Neural crest cell (in vitro differentiated cells): ENCODE data around the gene GGT5. TPM values are rescaled to one million over a fixed set of nuclear protein-coding genes. Genes with fewer than 3 reads are reported as not detected.
"Not testable (repeated sequence)": the region's sequence is repeated elsewhere in the genome, so short reads cannot be mapped to it uniquely, and the experiment has no call there.

Experiments
- DNase-seq: peaks from one replicate; pipeline ENCODE4 v3.0.0; 2021; ENCODE audit warnings: low read depth, mixed read lengths, low spot score
- H3K27ac Mint-ChIP-seq: one replicate; pipeline ENCODE4 v1.8.0; 2021; ENCODE audit warnings: mild to moderate bottlenecking, mixed read lengths; ENCODE audit not compliant: unreplicated experiment
- H3K27me3 Mint-ChIP-seq: 2 replicates; pipeline ENCODE4 v1.8.0; 2021; ENCODE audit warnings: low read depth, mild to moderate bottlenecking, mixed read lengths
- H3K36me3 Mint-ChIP-seq: 2 replicates; pipeline ENCODE4 v1.8.0; 2021; ENCODE audit warnings: low read depth, mild to moderate bottlenecking, mixed read lengths
- H3K4me1 Mint-ChIP-seq: 2 replicates; pipeline ENCODE4 v1.8.0; 2021; ENCODE audit warnings: mixed read lengths
- H3K4me3 Mint-ChIP-seq: one replicate; pipeline ENCODE4 v1.8.0; 2021; ENCODE audit warnings: mild to moderate bottlenecking, mixed read lengths
- H3K9me3 Mint-ChIP-seq: 2 replicates; pipeline ENCODE4 v1.8.0; 2021; ENCODE audit warnings: mixed read lengths
- CTCF ChIP-seq: fragments of 200-600 bp; sonication (generic); conservative IDR thresholded peaks from 2 replicates; pipeline ENCODE4 v1.5.0; 2021; ENCODE audit warnings: antibody characterized with exemption, mild to moderate bottlenecking
- total RNA-seq: library from RNA; stranded (reverse); gene quantifications from 2 replicates; pipeline ENCODE4 v1.2.1, GENCODE V29; 2021

The GGT5 gene
- total RNA-seq, 1 donor from 2014 or later = 0.56 TPM

- peaks cover 41% of the 10 kb centered on the region for H3K4me1 Mint-ChIP-seq
- TF ChIP-seq CTCF = no peak
- no peaks in the 10 kb centered on the region for H3K9me3 Mint-ChIP-seq
- DNase-seq = no peak
- H3K27ac Mint-ChIP-seq = peak overlapping the region; percentile 93
- H3K27me3 Mint-ChIP-seq = no peaks in the 10 kb centered on the region
- H3K36me3 Mint-ChIP-seq = peaks cover 2% of the 10 kb centered on the region
- H3K4me3 Mint-ChIP-seq = peak overlapping the region; percentile 92
These were observed 26.5 kb upstream of the GGT5 start for GRCh38 chr22:24271386-24271854.

GRCh38 chr22:24270556-24271385 lies 25.9 kb upstream of the GGT5 start, which contains the start of gene SPECC1L:
SPECC1L (plus strand) TSS chr22:24270831; CDS start chr22:24302232, 31,401 bp downstream.
- H3K4me3 Mint-ChIP-seq = peak within 1 kb of the TSS; percentile 92
- TF ChIP-seq CTCF = no peak

GRCh38 chr22:24266495-24266894 lies 21.6 kb upstream of the GGT5 start:
- peak overlapping the region; percentile 33 for H3K4me3 Mint-ChIP-seq
- peaks cover 33% of the 10 kb centered on the region for H3K4me1 Mint-ChIP-seq
- DNase-seq, H3K27ac Mint-ChIP-seq, H3K9me3 Mint-ChIP-seq, H3K27me3 Mint-ChIP-seq, H3K36me3 Mint-ChIP-seq: not testable (repeated sequence)

More at GRCh38 chr22:24270556-24271385, 25.9 kb upstream of the GGT5 start, which contains the start of gene SPECC1L:
- no peaks in the 10 kb centered on the region for H3K9me3 Mint-ChIP-seq
- peak within 1 kb of the TSS; percentile 95 for H3K27ac Mint-ChIP-seq
- peaks cover 2% of the 10 kb centered on the region for H3K36me3 Mint-ChIP-seq
- H3K4me1 Mint-ChIP-seq = peaks cover 45% of the 10 kb centered on the region
- no peaks in the 10 kb centered on the region for H3K27me3 Mint-ChIP-seq
- peak; percentile 91 for DNase-seq

- H3K27ac Mint-ChIP-seq = no peak overlapping the region
- H3K9me3 Mint-ChIP-seq = no peaks in the 10 kb centered on the region
- no peak overlapping the region for H3K4me3 Mint-ChIP-seq
- H3K27me3 Mint-ChIP-seq = no peaks in the 10 kb centered on the region
- peaks cover 31% of the 10 kb centered on the region for H3K4me1 Mint-ChIP-seq
- no peak for DNase-seq
- no peak for TF ChIP-seq CTCF
- H3K36me3 Mint-ChIP-seq = no peaks in the 10 kb centered on the region
These were observed 20.9 kb upstream of the GGT5 start for GRCh38 chr22:24265734-24266133.

GRCh38 chr22:24264329-24264896 lies 19.5 kb upstream of the GGT5 start:
- H3K9me3 Mint-ChIP-seq = not testable (repeated sequence)

GRCh38 chr22:24263479-24263878 lies 18.6 kb upstream of the GGT5 start:
- not testable (repeated sequence) for H3K9me3 Mint-ChIP-seq, H3K4me3 Mint-ChIP-seq, DNase-seq, H3K36me3 Mint-ChIP-seq, H3K27me3 Mint-ChIP-seq
- peak overlapping the region; percentile 8 for H3K27ac Mint-ChIP-seq
- H3K4me1 Mint-ChIP-seq = peaks cover 24% of the 10 kb centered on the region

More at GRCh38 chr22:24264329-24264896, 19.5 kb upstream of the GGT5 start:
- H3K36me3 Mint-ChIP-seq, DNase-seq, H3K27me3 Mint-ChIP-seq: not testable (repeated sequence)
- peak overlapping the region; percentile 84 for H3K4me3 Mint-ChIP-seq
- H3K4me1 Mint-ChIP-seq = peaks cover 26% of the 10 kb centered on the region
- peak overlapping the region; percentile 96 for H3K27ac Mint-ChIP-seq

GRCh38 chr22:24262185-24262749 lies 17.4 kb upstream of the GGT5 start:
- H3K27ac Mint-ChIP-seq, DNase-seq, H3K4me3 Mint-ChIP-seq, H3K27me3 Mint-ChIP-seq, H3K9me3 Mint-ChIP-seq, H3K36me3 Mint-ChIP-seq: not testable (repeated sequence)
- H3K4me1 Mint-ChIP-seq = peaks cover 24% of the 10 kb centered on the region
